GM18519 (cell line): ENCODE measurements around the gene FAM240A.

ENCODE experiments used
- ATAC-seq: cut with Tn5 transposase; IDR thresholded peaks from one replicate; pipeline ENCODE4 v1.9.1; 2021; ENCODE audit warnings: mild to moderate bottlenecking, moderate library complexity; ENCODE audit not compliant: unreplicated experiment, low FRiP score

The FAM240A gene

DNA sequence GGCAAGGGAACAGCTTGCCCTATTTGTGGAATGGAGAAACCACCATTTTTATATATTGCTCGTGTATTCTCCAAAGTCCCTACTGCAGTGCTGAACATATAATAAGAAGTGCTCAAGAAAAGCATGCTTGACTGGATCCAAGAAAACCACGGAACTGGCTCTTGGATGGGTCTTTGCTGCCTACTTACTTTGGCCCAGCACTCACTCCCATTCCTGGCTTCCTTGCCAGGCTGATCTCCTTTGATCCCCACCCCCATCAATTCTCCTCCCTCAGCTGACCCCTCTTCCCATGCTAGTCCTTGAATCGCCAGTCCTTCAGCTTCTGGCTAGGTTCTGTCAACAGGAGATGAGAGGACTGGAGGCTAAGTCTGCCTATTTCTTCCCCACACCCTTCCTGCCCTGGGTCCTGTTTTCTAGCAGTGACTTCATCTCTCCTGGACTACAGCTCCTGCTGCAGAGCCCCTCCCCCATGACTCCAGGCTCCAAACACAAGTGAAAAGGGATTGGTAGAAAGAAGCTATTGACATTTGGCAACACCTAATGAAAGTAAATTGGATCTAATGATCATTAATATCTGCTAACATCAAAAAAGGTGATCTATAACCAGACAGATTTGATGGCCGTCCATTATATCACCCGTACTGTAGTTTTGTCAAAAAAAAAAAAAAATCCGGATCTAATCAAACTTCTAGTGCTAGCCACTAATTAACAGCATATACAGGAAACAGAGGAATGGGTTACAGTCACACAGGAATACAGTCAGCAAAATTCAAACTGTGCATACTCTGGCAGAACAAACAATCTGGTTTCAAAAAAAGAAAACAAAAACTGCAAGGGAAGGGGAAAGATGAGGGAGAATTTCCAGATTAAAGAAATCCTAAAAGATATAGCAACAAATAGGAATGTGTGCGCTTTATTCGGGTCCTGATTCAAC, 7.8 kb downstream of the FAM240A start:
- no peak for ATAC-seq

DNA sequence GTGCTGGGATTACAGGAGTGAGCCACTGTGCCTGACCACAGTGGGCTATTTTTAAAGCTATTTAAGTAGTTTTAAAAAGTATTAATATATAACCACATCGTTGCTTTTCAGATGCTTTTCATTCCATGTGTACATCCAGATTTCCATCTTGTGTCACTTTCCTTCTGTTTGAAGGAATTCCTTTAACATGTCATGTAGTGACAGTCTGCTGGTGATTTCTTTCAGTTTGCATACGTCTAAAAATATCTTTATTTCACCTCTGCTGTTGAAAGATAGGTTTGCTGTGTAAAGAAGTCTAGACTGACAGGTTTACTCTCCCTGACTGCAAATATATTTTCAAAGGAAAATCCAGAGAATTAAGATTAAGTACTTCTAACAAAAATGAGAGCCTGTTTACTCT, 12.2 kb downstream of the FAM240A start:
- ATAC-seq = no peak

DNA sequence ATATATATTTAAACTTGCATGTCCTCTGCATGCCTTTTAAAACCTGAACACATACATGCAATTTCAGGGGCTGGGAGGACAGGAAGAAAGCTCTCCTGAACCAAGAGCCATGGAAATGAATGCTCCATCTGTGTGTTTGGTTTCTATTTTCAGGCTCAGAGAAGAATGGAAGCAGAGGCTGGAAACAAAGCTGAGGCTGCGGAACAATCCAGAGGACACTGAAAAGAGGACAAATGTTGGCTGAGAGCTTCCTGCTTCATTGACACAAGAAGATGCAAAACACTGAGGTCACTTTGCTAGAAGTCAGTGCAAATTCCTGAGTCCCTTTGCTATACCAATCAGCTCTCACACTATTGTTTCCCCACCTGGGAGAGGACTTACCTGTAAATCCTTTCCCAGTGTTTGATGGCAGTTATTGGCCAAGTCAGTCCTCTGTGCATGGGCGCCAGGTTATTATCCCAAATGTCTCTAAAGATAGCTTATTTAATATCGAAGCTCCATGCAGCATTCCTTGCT, 12.7 kb downstream of the FAM240A start:
- ATAC-seq = no peak

DNA sequence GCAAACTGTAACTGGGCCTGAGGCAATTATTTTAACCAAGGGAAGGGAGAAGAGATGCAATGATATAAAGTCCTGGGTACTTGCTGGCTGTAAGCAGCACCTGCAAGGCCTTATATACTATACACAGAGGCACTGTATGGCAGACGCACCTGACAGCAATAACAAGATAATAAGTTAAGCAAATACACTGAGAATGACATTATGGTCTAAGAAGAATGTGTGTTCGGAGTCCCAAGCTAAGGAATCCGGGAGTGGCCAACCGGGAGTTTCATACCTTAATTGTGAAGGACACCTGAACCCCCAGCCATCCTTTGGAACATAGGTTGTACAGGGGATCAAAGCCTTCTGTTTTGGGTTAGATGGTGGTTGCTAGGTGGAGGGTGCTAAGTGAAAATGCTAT, 13.7 kb downstream of the FAM240A start:
- no peak for ATAC-seq

DNA sequence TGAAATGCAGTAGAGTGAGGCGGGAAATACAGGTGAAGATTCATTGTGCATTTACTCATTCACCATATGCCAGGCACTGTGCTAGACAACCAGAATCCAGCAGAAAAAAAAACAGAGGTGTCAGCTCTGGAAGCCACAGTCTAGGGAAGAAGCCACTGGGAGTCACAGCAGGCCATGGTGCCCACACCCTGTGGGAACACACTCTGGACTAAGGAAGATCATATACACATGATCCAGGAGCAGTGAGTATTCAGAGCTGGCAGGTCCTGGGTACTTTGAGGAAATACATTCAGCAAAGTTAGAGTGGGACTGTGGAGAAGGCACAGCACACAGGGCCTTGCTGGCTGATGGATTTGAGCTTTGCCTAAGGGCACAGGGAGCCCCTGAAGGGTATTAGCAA, 14.8 kb downstream of the FAM240A start:
- no peak for ATAC-seq

DNA sequence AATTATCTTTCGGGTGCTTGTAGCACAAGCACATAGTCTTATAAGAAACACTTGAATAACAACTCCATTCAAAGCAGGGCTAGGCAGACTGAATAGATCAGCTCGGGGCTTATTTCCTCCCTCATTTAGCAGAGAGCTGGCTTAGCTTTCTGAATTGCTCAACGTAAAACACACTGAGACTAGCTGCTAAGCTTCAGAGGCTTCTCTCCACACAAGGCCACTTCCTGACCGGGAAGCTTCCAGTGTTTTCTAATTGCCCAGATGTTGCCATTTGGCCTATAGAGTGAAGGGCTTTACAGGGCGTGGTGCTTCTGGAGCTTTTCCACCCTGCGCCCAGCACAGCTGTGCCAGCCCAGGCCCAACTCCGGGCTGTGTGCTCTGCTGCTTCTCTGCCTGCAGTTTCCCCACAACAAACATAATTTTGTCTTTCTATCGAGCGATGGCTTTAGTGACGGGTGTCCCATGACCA, 16.6 kb downstream of the FAM240A start:
- no peak for ATAC-seq

DNA sequence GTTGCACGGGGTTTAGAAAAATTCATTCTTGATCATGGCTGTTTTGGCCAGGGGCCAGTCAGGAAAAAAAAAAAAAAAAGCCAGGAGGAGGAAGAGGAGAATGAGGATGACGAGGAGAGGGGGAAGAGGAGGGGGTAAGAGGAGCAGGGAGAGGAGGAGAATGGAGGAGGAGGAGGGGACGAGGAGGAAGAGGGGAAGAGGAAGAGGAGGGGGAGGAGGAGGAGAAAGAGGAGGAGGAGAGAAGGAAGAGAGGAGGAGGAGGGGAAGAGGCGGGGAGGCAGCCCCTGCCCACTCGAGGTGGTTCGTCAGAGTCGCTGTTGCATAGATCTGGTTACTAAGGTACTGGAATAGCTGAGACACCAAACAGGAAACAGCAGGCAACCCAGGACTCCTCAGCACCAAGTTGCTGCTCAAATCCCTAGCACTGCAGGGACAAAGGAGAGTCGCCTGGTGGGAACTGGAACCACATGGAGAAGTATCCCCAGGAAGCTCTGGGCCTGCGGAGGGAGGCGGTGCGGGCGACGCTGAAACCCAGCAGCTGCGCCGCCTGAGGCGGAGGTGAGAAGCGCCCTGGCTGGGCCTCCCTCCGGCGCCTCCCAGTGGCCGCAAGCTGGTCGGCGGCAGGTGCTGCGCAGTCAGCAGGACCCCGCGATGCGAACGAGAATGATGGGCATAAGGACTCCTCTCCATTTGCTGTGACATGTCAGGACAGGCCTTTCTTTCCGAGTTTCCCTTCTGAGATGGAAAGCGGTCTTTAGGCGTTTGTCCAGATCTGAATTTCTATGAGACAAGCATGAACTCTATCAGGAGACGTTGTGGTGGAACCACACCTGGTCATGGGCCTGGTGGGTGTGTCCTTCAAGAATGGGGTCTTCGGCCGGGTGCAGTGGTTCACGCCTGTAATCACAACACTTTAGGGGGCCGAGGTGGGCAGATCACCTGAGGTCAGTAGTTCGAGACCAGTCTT, 17.5 kb downstream of the FAM240A start:
- no peak for ATAC-seq

DNA sequence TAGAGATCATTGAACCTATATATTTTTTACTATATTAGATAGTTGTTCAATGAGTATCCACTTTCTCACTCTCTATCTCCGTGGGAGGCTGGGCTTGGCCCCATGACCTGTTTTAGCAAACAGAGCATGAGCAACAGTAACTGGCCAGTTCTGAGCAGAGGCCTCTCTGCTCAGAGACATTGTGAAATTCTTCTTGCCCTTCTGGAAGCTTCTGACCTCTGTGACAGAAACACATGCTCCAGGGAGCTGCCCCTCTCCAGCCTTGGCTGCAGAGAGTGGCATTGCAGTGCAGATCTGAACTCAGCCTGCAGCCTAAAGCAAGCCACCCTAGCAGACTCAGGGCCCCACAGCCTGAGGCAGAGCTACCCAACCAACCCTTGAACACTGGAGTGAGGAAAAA, 20.5 kb downstream of the FAM240A start:
- ATAC-seq = no peak

DNA sequence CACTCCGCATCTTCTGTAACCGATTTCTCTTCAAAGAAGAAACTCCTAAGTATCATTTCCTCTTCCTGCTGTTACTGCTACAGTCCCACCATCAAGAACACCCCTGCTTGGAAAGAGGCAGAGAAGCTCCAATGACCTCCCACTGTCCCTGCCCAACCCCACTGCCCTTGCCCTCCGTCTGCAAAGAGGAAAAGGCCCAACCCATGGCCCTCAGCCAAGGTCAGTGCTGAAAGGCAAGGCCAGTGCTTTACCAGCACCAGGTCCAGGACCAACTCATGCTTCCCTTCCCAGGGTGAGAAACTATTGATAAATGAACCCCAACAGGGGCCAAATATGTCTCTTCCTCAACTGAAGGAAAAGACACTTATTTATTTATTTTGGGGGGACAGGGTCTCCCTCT, 22.5 kb downstream of the FAM240A start:
- ATAC-seq = no peak

DNA sequence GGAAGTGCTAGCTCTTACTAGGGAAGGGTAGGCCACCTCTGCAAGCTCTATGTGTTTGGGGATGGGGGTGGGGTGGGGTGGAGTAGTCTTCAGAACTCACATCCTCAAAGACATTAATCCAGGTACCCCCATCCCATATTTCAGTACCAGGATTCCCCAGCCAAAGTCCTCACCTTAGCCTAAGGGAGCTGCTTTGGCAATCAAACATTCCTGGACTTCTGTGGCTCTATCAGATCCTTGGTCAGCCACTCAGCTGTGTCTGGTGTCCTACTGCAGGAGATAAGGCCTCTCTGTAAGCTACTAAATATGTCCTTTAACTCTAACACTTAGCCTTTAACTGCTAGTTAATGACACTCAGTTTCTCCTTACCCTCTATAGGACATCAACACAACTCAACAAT, 26.9 kb downstream of the FAM240A start:
- no peak for ATAC-seq

DNA sequence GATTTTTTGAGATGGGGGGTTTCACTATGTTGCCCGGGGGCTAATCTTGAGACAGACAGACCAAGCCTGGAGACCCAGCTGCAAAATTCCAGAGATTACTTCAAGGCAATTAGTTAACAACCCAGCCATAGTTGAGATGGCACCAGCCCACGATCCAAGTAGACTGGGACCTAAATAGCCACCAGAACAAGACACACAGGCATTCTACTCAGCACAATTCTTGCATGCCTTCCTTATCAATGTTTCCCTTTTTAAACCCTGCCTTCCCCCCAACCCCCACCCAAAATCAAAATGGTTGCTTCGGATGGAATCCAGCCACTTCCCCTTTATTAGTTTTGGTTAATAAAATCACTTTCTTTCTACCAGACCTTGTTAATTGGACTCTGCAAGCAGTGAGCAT, 28.6 kb downstream of the FAM240A start:
- no peak for ATAC-seq

DNA sequence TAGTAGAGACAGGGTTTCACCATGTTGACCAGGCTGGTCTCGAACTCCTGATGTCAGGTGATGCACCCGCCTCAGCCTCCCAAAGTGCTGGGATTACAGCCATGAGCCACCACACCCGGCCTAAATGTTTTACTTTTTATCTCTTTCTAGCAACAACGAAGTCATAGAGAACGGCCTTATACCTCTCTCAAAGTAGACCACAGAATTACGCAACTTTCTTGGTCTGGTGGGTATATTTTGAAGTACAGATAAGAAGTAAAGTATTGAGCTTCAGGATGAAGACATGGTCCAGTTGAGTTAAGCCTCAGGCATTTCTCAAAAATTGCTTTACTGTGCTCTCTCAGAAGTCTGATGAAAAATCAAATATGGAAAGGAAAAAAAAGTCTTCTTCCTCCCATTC, 30.6 kb downstream of the FAM240A start:
- no peak for ATAC-seq

DNA sequence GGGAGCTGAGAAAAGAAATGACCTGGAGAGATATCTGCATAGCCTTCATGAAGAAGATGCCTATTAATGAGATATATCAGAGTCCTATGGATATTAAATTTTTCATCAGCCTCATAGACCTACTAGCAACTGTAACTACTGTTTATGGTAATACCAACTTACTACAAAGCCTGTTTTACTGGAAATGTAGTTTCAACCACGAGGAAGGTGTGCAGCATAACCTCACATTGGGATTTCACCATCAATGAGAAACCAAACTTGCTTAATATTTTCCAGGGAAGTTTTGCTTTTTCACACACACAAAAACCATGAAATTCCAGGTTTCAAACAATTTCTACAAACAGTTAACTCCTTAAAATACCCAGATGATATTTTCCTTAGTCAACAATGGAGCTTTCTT, 31.4 kb downstream of the FAM240A start:
- ATAC-seq = no peak

DNA sequence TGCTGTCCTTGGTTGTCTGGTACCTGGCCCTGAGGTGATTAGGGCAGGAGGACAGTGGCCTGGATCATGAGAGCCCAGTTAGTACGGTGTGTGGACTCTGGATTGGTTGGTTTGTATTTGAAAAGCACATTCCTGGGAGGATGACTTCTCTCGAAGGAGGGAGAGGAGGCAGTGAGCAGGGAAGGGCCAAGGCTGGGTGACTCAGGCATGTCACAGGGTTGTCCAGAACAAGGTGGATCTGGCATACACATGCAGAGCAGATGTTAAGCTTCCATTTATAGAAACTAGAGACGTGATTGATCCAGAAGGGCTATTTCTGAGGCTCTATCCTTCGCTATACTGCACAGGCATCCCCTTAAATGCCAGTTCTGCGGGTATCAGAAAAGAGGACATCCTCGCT, 34.4 kb downstream of the FAM240A start:
- no peak for ATAC-seq

DNA sequence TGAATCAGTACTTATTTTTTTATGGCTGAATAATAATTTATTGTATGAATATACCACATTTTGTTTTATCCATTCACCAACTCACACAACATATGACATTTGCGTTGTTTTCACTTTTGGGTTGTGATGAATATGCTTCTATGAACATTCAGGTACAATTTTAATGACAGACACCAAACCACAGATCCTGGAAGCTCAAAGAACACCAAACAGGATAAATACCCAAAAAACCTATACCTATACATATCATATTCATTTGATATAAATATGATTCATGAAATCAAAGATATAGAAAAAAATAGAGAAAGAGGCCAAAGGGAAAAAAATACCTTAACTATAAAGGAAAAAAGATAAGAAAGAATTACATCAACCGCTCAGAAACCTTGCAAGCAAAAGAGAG, 35.8 kb downstream of the FAM240A start:
- no peak for ATAC-seq

DNA sequence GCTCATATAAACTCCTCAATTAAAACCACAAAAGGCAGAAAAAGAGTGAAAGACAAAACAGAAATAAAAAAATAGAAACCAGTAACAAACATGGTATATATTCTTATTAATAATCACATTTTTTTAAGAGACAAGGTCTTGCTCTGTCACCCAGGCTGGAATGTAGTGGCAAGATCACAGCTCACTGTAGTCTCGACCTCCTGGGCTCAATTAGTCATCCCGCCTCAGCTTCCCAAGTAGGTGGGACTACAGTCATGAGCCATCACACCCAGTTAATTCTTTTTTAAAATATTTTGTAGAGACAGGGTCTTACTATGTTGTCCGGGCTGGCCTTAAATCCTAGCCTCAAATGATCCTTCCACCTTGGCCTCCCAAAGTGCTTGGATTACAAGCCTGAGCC, 37.1 kb downstream of the FAM240A start:
- ATAC-seq = no peak

DNA sequence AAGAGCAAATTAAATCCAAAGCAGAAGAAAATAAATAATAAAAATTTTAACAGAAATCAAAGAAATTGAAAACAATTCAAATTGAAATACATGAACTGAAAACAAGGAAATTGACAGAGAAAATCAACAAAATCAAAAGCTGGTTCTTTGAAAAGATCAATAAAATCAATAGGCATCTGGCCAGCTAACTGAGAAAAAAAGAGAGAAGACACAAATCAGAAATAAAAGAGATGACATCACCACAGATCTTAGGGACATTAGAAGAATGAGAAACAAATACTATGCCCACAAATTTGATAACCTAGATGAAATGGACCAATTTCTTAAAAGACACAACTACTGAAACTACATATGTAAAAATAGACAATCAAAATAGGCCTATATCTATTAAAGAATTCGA, 38.8 kb downstream of the FAM240A start:
- no peak for ATAC-seq

DNA sequence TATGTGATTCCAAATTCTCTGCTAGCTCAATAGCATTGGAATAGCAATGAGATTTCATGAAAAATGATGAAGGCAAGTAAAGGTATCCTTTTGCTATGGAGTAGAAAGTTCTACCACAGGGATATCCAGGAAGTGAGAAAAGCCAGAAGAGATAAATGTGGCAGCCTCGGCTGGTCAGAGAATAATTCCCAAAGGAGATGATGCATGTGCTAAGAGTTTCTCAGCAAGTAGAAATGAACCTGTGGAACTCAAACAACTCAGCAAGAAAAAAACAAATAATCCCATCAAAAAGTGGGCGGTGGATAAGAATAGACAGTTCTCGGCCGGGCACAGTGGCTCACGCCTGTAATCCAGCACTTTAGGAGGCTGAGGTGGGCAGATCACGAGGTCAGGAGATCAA, 42.9 kb downstream of the FAM240A start:
- no peak for ATAC-seq

DNA sequence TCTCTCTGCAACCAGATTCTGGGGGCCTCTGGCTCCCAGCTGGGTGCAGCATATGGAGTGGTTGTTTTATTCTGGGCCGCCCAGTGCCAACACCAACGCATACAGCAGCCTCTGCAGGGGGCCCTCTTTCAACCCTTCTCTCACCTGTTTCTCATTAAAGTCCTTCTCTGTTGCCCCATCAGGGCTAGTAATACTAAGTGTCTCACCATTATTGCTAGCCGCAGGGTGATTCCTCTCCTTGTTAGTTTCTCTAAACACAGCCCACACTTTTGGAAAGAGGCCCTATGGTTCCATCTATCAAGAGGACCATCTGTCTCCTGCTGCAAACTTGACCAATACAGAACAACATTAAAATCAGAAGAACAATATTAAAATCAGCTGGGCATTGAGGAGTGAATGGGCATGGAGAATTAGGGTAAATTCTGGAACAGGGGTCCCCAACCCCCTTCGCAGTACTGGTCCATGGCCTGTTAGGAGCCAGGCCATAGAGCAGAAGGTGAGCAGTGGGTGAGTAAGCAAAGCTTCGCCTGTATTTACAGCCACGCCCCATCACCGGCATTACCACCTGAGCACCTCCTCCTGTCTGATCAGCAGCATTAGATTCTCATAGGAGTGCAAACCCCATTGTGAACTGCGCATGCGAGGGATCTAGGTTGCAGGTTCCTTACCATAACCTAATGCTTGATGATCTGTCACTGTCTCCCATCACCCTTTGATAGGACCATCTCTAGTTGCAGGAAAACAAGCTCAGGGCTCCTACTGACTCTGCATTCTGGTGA, 44.6 kb downstream of the FAM240A start:
- ATAC-seq = no peak

DNA sequence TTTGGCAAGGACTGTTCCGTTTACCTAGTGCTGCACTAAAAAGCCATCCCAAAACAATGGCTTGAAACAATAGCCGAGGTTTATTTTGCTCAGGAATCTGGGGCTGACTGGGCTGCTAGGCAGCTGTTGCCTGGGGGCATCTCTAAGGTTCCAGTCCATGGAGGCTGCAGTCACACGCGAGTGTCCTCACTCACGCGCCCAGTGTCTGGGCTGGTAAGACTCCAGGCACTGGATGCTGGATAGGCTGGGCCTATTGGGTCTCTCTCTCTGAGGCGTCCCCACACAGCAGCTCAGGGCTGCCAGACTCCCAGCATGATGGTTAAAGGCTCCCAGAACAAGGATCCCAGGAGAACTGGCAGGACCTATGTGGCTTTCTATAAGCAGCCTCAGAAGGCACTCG, 47.0 kb downstream of the FAM240A start:
- ATAC-seq = no peak
